Measurements from ENCODE around the gene MAGI2.

MAGI2 gene

DNA sequence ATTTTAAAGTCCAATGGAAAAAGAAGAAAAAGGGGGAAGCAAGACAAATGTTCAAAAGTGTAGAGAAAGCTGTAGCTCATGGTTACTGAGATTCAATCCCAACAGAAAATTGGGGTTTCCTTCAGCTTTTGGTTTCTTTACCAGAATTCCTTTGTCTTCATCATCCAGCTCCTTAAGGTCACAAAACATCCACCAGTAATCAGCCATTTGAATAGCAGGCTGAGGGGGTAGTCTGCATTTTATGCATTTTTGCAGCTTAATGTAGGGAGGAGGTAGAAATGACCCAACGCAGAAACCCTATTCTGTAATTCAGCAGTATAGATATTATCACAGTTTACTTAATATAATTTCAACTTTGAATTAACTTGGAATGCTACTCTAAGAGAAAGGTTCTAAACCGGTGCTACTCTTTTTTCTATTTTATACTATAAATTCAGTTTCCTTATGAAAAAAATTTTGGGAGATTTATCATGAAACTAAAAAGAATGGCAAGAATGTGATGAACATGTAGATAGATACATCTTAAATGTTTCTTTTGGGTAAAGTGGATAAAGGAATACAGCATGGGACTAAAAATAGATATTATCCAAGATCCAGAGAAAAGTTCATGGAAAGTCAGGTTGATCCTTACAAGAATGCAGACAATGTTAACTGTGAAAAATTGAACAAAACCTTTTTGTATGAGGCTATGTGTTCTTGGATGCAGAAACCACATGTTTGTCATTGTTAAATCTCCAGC, 1058.0 kb downstream of the MAGI2 start:
- DNase-seq = no peak

DNA sequence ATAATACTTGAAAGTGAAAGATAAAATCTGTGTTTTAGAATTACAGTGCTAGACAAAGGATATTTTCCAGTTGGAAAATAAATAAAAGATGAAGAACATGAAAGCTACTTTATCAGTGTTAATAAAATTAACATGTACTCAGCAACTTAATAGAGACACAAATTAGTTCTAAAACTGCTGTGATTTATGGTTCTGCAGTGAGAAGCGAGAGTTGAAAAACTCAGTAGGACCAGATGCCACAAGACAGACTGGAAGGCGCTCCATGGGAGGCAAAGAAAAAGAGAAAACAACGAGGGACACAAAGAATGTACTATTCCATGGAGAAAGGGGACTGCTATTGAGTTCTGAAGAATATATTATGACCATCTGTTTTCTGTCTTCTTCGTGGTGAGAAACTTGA, 1064.4 kb downstream of the MAGI2 start:
- DNase-seq = no peak

DNA sequence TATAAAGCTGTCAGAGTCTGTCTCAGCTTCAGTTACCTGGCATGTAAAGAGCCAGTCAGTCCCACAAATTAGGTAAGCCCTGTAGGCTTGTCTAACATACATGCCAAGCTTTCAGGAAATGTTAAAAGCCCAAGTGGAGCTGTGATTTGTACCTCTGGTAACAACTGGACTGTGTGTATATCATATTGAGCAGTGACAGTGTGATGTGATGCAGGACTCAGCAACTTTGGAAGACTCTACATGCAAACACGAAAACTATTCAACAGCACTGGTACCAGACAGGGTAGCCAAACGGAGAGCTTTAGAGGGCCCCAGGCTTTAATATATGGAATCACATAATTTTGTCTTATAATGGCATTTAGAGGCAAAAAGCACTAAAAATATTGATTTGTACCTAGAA, 1066.9 kb downstream of the MAGI2 start:
- no peak for DNase-seq

DNA sequence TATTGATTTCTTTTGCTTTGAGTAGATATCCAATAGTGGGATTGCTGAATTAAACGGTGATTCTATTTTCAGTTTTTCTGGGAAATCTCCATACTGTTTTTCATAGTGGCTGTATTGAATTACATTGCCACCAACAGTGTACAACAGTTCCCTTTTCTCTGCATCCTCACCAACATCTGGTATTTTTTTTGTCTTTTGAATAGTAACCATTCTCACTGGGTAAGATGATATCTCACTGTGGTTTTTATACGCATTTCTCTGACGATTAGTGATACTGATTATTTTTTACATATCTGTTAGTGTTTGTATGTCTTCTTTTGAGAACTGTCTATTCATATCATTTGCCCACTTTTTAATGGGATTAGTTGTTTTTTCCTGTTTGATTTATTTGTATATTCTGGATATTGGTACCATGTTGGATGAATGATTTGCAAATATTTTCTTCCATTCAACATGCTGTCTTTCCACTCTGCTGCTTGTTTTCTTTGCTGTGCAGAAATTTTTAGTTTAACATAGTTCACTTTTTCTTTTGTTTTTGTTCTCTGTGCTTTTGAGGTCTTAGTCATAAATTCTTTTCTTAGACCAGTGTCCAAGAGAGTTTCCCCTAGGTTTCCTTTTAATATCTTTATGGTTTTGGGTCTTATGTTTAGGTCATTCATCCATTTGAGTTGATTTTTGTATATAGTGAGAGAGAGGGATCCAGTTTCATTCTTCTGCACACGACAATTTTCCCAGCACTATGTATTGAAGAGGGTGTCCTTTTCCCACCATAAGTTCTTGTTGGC, 1070.2 kb downstream of the MAGI2 start:
- DNase-seq = no peak

DNA sequence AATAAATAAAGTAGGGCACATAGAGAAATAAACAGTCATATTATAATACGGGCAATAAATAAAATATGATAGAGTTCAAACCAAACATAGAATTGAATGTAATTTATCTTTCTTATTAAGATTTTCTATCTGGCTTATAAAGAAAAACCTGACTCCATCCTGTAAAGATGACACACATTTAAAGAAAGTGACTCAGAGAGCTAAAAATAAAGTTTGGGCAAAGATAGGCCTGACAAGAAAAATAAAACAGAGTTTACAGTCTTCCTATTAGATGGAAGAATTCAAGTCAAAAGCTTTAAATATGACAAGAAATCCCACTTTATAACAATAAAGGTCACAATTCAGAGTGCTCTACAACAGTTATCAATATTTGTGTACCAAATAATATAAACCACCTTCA, 1074.3 kb downstream of the MAGI2 start:
- no peak for DNase-seq

DNA sequence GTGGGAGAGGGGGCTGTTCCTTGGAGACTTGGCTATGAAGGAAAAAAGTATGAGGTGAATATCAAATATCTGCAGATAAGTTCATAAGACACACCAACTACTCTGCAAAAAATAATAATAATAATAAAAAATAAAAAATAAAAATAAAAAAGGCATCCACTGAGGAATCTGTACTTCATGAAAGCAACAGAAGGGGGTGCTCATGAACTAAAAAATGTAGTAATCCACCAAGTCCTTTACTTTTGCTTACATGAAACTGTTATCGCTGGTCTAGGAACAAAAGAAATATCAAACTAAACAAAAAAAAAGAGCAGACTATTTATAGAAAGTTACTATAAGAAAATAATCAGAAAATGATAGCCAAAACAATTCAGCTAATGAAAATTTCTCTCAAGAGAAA, 1075.9 kb downstream of the MAGI2 start:
- DNase-seq = no peak

DNA sequence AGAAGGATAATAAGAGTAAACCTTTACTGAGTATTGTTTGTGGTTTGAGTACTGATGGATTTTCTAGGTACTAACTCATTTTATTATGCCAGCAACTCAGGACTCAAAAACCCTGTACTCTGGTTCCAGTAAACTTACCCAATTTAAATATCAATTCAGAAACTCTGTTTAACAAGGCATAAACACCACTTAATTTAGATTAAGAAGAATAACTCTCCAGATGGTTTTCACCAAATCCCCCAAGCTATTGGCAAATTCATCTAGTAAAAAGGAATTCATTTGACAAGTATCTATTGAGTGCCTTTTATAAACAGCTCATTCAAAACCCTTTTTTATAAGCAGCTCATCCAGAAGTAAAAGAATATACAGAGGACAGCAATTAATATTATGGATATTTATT, 1082.5 kb downstream of the MAGI2 start:
- no peak for DNase-seq

DNA sequence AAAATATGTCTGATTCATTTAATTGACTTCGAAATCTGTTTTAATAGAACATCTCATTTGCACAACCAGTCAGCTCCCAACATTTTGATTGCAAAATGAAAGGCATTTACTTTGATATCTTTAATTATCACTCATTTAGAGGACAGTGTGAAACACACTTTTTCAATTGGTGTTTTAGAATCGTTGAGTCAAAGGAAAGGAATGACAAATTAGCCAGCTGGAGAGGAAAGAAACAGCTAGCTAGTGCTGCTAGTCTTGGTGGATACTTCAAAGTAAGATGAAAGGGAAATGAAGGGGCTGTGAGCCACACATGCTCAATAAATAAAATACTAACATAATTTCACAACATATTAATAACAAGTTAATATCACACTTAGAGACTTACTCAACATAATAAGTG, 1084.7 kb downstream of the MAGI2 start:
- DNase-seq = no peak

DNA sequence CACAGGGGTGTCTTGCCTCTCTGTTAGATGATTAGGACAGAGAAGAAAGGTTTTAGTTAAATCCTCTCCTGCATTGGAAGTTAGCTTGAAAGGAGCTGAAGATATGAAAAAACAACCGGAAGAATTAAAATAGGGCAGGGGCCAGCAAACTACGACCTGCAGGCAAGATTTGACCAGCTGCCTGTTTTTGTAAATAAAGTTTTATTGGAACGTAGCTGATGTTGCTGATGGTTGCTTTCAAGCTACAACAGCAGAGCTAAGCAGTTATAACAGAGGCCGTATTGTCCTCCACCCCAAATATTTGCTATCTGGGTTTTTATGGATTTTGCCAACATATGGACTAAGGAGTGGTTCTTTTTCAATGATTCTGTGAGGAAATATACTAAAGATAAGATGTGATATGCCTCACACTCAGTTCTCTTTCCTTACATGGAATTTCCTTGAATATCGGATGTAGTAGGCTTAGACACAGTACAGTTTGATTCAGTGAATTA, 1086.1 kb downstream of the MAGI2 start:
- DNase-seq = no peak

DNA sequence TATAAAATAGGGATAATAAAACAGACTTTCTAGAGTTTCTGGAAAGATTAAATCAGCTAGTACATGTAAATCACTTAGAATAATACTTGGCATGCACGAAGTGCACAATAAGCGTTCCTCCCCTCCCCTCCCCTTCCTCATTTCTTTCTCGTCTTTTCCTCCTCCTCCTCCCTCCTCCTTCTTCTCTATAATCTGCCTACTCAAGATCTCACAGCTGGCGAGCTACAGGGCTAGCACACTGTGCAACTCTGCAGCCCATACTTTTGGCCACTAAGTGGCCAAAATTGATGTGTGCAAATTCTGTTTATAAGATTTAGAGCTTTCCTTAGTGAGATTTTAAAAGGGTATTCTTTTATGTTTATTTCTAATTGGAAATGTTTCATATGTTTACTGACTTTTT, 1089.6 kb downstream of the MAGI2 start:
- DNase-seq = no peak

DNA sequence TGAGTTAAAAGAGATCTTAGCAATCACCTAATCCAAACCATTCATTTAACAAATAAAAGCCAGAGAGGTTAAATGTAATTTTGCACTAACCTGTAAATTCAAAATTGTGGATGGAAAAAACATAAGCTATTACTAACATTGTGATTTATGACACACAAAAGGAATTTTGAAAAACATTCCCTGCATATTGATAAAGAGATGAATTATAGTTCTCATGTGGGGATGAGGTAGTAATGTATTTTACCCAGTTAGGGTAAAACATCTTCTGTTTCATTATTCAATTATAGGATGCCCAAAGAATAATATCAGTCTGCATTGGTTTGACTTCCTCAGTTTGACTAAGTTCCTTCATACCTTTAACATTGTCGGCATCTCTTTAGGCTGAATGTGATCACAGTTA, 1093.6 kb downstream of the MAGI2 start:
- no peak for DNase-seq

DNA sequence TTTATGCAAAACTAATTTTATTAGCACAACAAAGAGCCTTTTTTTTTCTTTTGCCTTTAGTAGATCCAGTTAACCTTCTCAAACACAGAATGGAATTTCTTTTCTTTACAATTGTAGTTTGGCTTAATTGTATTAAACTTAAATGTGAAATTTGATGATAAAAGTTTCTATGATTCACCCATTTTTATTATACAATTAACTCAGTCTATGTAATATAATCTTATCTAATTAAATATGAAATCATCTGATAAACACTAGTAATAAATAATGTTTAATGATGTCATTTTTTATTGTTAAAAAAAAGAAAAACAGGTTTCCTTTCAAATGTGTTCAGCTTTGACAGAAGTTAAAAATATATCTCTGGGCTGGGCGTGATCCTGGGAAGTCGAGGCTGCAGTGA, 1095.8 kb downstream of the MAGI2 start:
- DNase-seq = no peak

DNA sequence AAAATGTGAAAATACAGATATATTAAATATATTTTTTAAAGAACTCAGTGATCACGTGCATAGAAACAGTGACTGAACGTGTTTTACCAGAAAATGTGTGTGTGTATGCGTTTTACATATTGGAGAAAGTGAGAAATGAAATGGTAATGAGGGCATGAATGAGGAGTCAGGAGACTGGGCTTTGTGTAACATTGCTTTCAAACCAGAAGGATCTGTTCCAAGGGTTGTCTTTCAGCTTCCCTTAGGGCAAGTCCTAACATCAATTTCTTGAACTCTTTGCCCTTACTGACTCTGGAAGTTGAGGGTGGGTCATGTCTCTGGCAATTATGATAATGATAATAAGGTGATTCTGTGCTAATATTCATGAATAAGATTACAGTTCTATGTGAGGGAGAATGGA, 1097.6 kb downstream of the MAGI2 start:
- no peak for DNase-seq

DNA sequence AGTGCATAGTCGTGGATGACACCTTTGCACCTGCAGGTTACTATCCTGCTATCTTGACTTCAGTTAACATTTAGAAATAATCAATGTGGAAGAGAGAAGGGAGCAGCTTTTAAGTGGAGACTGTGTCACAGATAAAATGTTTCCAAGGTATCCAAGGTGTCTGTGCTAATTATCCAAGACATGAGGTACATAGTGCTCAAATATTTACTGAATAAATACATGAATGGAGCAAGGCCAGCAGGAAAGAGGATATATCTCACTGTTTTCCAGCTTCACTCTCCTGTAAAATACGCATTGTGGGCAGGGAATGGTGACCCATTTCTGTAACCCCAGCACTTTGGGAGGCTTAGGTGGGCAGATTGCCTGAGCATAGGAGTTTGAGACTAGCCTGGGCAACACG, 1102.5 kb downstream of the MAGI2 start:
- no peak for DNase-seq

DNA sequence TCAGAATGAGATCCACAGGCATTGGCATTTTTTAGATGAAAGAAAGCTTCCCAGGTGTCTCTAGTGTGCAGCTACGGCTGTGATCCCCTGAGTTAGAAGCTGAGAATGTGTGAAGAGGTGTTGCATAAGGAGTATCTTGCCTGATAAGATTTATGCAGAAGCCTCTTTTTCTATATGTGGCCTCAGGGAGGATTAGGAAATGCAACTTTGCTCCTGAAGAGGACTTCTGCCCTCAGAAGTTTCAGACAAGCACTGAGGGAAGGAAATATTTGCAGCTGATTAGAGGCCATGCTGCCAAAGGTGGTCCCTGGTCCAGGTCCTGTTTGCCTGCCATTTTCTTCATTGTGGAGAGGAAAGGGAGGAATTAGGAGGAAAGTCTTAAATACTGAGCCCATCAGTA, 1103.1 kb downstream of the MAGI2 start:
- no peak for DNase-seq

DNA sequence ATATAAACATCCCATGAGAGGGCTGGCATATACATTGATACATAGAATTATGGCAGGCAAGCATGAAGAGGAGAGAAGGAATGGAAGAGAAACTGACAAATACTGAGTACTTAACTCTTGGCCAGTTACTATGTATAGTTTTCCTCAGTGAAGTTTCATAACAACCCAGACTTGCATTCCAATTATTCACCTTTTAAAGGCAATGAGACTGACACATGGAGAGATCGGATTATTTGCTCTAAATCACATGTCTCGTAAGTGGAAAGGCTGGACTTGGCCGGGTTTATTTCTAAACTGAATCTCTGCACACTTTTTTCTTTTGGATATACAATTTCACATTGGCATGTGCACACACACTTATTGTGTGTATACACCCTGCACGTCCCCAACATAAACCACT, 1106.6 kb downstream of the MAGI2 start:
- no peak for DNase-seq

DNA sequence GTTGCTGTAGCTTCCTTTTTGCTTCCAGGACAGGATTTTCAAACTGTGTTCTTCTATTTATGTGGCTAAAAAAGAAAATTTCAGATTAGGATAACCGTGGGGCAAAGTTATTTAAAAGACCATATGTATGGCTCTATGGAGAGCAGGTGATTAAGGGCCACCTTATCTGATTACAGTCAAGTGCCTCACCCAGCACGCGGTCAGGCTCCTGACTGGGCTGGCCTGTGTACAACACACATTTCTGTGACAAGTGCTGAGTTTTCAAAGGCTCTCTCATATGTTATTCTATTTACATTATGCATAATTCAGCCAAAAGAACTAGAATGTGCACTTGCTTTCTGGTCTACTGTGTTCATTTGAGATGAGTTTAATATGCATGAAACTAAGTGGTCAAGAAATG, 1107.5 kb downstream of the MAGI2 start:
- no peak for DNase-seq

DNA sequence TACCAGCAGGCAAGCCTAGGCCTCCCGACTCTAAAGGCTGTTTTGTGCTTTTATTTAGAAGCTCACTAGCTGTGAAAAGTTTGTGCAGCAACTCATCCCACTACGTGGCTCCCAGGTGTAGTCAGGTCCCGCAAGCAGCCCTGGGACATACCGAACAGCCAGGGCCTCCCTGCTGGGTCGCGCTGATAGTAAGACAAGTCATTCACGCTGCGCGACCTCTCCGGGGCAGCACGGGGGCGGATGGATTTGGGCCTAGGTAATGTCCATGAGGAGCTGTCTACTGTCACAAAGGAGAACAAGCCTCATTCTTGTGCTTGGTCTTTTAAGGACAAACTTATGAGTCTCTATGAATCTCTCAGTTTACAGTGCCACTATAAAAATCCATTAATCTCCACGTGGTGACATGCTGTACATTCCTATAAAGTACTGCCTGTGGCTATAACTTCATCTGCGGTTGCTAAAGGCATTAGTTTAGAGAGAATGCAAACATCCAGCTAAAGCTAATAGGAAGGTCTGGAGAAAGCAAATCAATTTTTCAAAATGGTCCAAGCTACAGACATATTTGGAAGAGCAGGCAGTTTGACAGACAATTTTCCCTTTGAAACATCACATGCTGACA, 1108.1 kb downstream of the MAGI2 start:
- no peak for DNase-seq

DNA sequence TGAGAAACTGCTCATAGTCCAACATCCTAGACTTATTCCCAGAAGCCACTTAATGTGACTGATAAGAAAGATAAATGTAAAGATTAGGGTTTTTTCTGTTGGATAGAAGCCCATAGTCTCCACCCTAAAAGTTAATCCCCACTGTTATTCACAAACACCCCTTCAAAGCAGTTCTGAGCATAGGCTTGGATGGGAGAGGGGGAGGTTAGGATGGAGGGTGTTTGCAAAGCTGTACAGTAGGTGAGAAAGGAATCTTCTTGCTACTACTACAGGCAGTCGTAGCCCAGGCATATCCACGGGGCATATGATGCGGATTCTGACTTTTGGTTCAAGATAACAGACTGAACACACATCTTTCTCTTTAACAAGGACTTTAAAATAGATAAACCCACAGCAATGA, 1119.0 kb downstream of the MAGI2 start:
- no peak for DNase-seq

DNA sequence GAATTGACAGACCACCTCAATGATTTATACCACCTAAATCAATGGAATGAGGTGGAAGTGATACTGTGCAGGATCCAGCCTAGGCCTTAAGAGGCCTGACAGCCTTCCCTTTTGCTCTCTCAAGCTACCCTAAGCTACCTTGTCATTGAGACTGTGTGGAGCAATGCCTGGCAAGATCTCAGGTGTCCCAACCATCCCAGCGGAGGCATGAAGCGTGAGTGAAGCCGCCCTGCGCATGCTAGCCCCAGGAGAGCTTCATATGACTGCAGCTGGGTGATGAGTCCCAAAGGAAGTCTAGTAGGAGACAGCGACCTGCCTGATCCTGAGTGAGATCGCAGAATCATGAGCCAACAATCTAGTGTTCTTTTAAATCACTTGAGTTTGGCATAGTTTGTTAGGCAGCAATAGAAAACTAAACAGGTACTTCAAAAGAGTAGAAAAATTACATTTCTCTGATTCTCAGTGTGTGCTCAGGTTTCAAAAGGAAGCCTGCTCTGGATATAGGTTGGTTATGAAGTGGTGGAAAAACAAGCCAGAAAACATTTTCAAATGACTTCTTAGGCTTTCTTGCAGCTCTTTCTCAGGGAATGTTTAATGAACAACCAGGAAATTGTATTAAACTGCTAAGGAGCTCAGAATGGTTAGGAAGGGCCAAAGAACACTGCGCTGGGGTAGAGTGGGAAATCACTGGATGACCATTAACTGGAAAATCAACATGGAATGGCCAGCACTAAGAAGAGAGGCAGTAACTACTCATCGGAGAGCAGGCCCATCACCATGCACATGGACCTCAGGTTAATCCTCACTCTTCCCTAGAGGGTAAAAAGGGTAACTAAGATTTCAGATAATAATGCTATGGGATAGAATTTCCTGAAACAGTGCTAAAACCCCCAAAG, 1119.7 kb downstream of the MAGI2 start:
- no peak for DNase-seq

DNA sequence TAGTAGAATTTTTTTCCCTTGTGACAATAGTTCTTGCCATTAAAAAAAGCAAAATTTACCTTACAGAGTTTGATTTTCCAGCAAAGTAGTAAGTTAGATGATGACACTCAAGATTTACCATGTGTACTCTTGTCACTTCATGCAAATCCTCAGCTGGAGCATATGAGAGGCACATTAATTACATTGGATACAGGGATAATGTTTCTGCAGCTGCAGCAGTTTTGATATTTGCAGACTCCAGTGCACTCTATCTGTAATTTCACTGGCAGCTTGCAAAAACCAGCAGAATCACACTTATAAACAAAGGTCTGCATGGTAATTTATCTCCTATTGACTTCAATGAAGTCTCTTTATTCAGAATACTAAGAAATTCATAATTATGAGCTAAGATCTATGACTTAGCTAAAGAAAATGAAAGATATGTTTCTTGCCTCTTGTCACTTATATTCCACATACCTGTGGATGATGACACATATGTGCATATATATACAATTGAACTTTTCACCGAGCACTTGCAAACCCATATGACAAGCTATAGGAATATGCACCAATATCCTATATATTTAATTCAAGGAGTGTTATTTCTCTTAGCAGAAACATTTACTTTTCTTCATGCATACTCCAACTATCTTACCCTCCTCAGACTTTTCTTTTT, 1124.3 kb downstream of the MAGI2 start:
- DNase-seq = no peak

DNA sequence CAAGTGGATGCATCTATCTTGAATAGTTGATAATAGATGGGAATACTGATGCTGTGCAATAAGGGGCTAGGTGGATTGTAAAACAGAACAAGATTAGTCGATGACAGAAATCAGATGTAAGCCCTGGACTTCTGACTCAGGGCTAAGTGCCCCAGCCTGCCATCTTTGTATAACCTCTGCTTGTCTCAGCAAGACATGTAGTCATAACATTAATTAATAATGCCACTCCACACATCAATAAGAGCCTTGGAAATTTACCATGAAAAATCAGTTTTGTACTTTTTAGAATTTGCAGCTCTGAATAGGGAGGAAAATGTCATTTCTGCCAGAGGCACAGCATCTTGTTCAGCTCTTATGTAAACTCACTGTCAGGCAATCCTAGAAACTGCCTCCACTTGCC, 1125.7 kb downstream of the MAGI2 start:
- DNase-seq = no peak
